K562 (cell line): ENCODE results near the gene LASP1. TPM values are rescaled to one million over a fixed set of nuclear protein-coding genes. Genes with fewer than 3 reads are reported as not detected.
A peak's percentile ranks its signal among the peaks of the same experiment; 100 is the strongest.

ENCODE experiments used
- ATAC-seq: fragments of 200-7000 bp; cut with Tn5 transposase; 3 replicates; pipeline ENCODE4 v1.9.1; 2020; ENCODE audit warnings: moderate library complexity
- BruUV-seq: library from RNA; stranded (reverse); fragments of 400-500 nt; replicated peaks from 2 replicates; lab custom pipeline; 2021; lab: Mats Ljungman, UMichigan
- CTCF ChIA-PET: fragments of 300-600 bp; formaldehyde crosslinking; extraction: SDS; loops from one replicate; lab custom pipeline; 2021; ENCODE audit warnings: low intra/inter-chr PET ratio; lab: Yijun Ruan, JAX
- POLR2A ChIA-PET: fragments of 300-600, 350-650 bp; sonication (Branson Sonifier 250); formaldehyde crosslinking; extraction: SDS; loops from one replicate; lab custom pipeline; 2021; ENCODE audit warnings: antibody characterized with exemption, inconsistent platforms; lab: Yijun Ruan, JAX
- DNase-seq, 4 experiments: peaks; one replicate each; pipeline versions ENCODE4 v3.0.0 to v3.0.0-alpha.2; 2011 to 2018; ENCODE audit warnings: low spot score in 3 of 4, mixed read lengths in 3 of 4; ENCODE audit errors: extremely low read depth in 1 of 4
- FAIRE-seq: peaks from 2 replicates; lab custom pipeline; 2011; peaks lifted over from hg19 to GRCh38; lab: Jason Lieb, UNC
- H2AFZ ChIP-seq: 2 replicates; pipeline ENCODE4 v1.6.0; 2011; ENCODE audit warnings: low read depth, low read length, control low read depth, inconsistent platforms
- H3K27ac ChIP-seq: fragments of 200-600 bp; 3 replicates; pipeline ENCODE4 v1.8.0; 2011; ENCODE audit warnings: low read depth, mild to moderate bottlenecking, control low read depth, inconsistent platforms, low read length, moderate library complexity, mixed read lengths; ENCODE audit errors: extremely low read depth
- H3K27me3 ChIP-seq, 2 experiments: fragments of 300-600 bp in 1 of 2; 2 replicates in 1 of 2; 3 replicates in 1 of 2; pipeline versions ENCODE4 v1.6.0 to v1.8.0; 2011; ENCODE audit warnings: inconsistent platforms in 2 of 2, low read length in 2 of 2, mild to moderate bottlenecking in 1 of 2, mixed read lengths in 1 of 2, moderate library complexity in 1 of 2; ENCODE audit not compliant: control insufficient read depth in 2 of 2, insufficient read depth in 2 of 2
- H3K36me3 ChIP-seq: fragments of 300-600 bp; 3 replicates; pipeline ENCODE4 v1.8.0; 2011; ENCODE audit warnings: mild to moderate bottlenecking, low read length, inconsistent platforms; ENCODE audit not compliant: control insufficient read depth, insufficient read depth
- H3K4me1 ChIP-seq, 2 experiments: fragments of 200-600 bp in 1 of 2; replicated peaks in 1 of 2; 2 replicates in 1 of 2; 3 replicates in 1 of 2; pipeline versions ENCODE4 v1.5.1 to v1.8.0; 2011; ENCODE audit warnings: inconsistent platforms in 2 of 2, low read length in 2 of 2, mild to moderate bottlenecking in 1 of 2, mixed read lengths in 1 of 2, moderate library complexity in 1 of 2; ENCODE audit not compliant: control insufficient read depth in 2 of 2, insufficient read depth in 2 of 2
- H3K4me2 ChIP-seq: 2 replicates; pipeline ENCODE4 v1.6.1; 2011; ENCODE audit warnings: low read length, control low read depth, inconsistent platforms, mixed read lengths; ENCODE audit not compliant: insufficient read depth
- H3K4me3 ChIP-seq: fragments of 200-600 bp; sonication (generic), shearing (Covaris generic); 2 replicates; pipeline ENCODE4 v1.5.1; 2016; ENCODE audit warnings: control low read depth, inconsistent platforms
- H3K79me2 ChIP-seq: fragments of 200-600 bp; 3 replicates; pipeline ENCODE4 v1.8.0; 2011; ENCODE audit warnings: low read length, inconsistent platforms; ENCODE audit not compliant: control insufficient read depth, insufficient read depth
- H3K9ac ChIP-seq, 2 experiments: 2 replicates each; pipeline versions ENCODE4 v1.6.0 to v1.6.1; 2011; ENCODE audit warnings: low read depth in 2 of 2, low read length in 2 of 2, control low read depth in 1 of 2, inconsistent platforms in 1 of 2, mild to moderate bottlenecking in 1 of 2, mixed read lengths in 1 of 2; ENCODE audit not compliant: insufficient read depth in 1 of 2
- H3K9me1 ChIP-seq: one replicate; pipeline ENCODE4 v1.6.0; 2011; ENCODE audit warnings: inconsistent platforms, mild to moderate bottlenecking, low read length, moderate library complexity; ENCODE audit not compliant: control insufficient read depth, insufficient read depth
- H3K9me3 ChIP-seq: replicated peaks from 2 replicates; pipeline ENCODE4 v1.5.1; 2011; ENCODE audit warnings: low read depth, low read length, inconsistent platforms; ENCODE audit not compliant: control insufficient read depth, insufficient read depth
- H4K20me1 ChIP-seq: replicated peaks from 2 replicates; pipeline ENCODE4 v1.6.1; 2011; ENCODE audit warnings: low read length, inconsistent platforms, mixed read lengths; ENCODE audit not compliant: control insufficient read depth, insufficient read depth
- ATF3 ChIP-seq, 2 experiments: fragments of 450-650 bp in 1 of 2; sonication (generic) in 1 of 2; formaldehyde crosslinking in 1 of 2; IDR thresholded peaks in 1 of 2; conservative IDR thresholded peaks in 1 of 2; 2 replicates each; pipeline versions ENCODE4 v1.6.1 to v1.8.1; 2016 to 2023; ENCODE audit warnings: mild to moderate bottlenecking in 2 of 2, moderate library complexity in 2 of 2, inconsistent platforms in 1 of 2, missing genetic modification reagents in 1 of 2
- CEBPG ChIP-seq, 3 experiments: fragments of 200-800 bp in 1 of 3; sonication (Bioruptor generic) in 1 of 3; sonication (generic) in 1 of 3; formaldehyde crosslinking in 1 of 3; IDR thresholded peaks in 2 of 3; conservative IDR thresholded peaks in 1 of 3; 2 replicates each; pipeline versions ENCODE4 v1.6.1 to v1.8.0; 2016 to 2022; ENCODE audit warnings: missing compliant biosample characterization in 2 of 3, missing genetic modification characterization in 2 of 3, mild to moderate bottlenecking in 1 of 3, missing genetic modification reagents in 1 of 3
- CHD2 ChIP-seq: IDR thresholded peaks from 2 replicates; pipeline ENCODE4 v1.6.1; 2011; ENCODE audit warnings: low read depth, low read length
- ELF2 ChIP-seq: fragments of 250-450 bp; sonication (Bioruptor Pico); IDR thresholded peaks from 2 replicates; pipeline ENCODE4 v1.5.0; 2021; ENCODE audit warnings: mild to moderate bottlenecking
- LARP7 ChIP-seq: fragments of 450-650 bp; IDR thresholded peaks from 2 replicates; pipeline ENCODE4 v1.6.1; 2016
- MBD1 ChIP-seq: fragments of 250-450 bp; sonication (Bioruptor Pico); IDR thresholded peaks from 2 replicates; pipeline ENCODE4 v1.8.0; 2022; ENCODE audit warnings: inconsistent platforms
- MCM2 ChIP-seq: fragments of 450-650 bp; IDR thresholded peaks from 2 replicates; pipeline ENCODE4 v1.6.1; 2017; ENCODE audit warnings: low read depth, mild to moderate bottlenecking
- NFIC ChIP-seq: fragments of 450-650 bp; IDR thresholded peaks from 2 replicates; pipeline ENCODE4 v1.6.1; 2017; ENCODE audit warnings: mild to moderate bottlenecking, inconsistent platforms
- PRPF4 ChIP-seq: fragments of 200-400 bp; formaldehyde crosslinking; IDR thresholded peaks from one replicate; pipeline ENCODE4 v1.6.1; 2017; ENCODE audit warnings: low read length, low read depth, mild to moderate bottlenecking; ENCODE audit not compliant: insufficient read depth, poor library complexity, severe bottlenecking
- TBL1XR1 ChIP-seq, 2 experiments: IDR thresholded peaks; 2 replicates each; pipeline ENCODE4 v1.6.1; 2012; ENCODE audit warnings: improper control_type of control experiment in 2 of 2, low read length in 2 of 2, mild to moderate bottlenecking in 1 of 2
- TFAP4 ChIP-seq: sonication (generic); formaldehyde crosslinking; IDR thresholded peaks from 2 replicates; pipeline ENCODE4 v1.8.0; 2022; ENCODE audit warnings: missing genetic modification reagents, mild to moderate bottlenecking, moderate library complexity, borderline replicate concordance
- ZFP30 ChIP-seq: fragments of 250-450 bp; sonication (Bioruptor Pico); IDR thresholded peaks from 2 replicates; pipeline ENCODE4 v1.8.0; 2022; ENCODE audit warnings: moderate library complexity, mild to moderate bottlenecking, inconsistent platforms, borderline replicate concordance
- ZKSCAN1 ChIP-seq: fragments of 150-350 bp; IDR thresholded peaks from 2 replicates; pipeline ENCODE4 v1.6.1; 2016; ENCODE audit warnings: low read depth, low read length
- ZNF512 ChIP-seq: IDR thresholded peaks from 2 replicates; pipeline ENCODE4 v1.6.1; 2016; ENCODE audit warnings: missing genetic modification characterization, missing compliant biosample characterization
- WGBS: fragments of 100-300 bp; shearing (Covaris generic); methylation state at CpG from one replicate; pipeline ENCODE4 v1.1.6; 2016; ENCODE audit warnings: low coverage, mixed read lengths; ENCODE audit not compliant: insufficient coverage; ENCODE audit errors: missing lambda C conversion rate; 5-methylcytosine and 5-hydroxymethylcytosine counted together
- in situ Hi-C: fragments of 300-500 bp; cut with MboI; formaldehyde crosslinking; loops from 4 replicates; pipeline ENCODE4 v1.15.0; 2018; ENCODE audit warnings: inconsistent platforms, mixed read lengths
- intact Hi-C: fragments of 100-400 bp; cut with micrococcal nuclease; formaldehyde crosslinking; loops from 2 replicates; pipeline ENCODE4 v1.14.2; 2022
- polyA plus RNA-seq, 8 experiments: library from polyadenylated mRNA; depleted of rRNA in 4 of 8; stranded (reverse) in 5 of 8; unstranded in 3 of 8; fragments of >200 nt; fragmentation: Nextera tagmentation in 2 of 8; fragmentation: Illumina TruSeq in 1 of 8; extraction: Ambion mirVana in 2 of 8; extraction: Trizol in 1 of 8; gene quantifications; 2 replicates each; pipeline versions ENCODE4 v1.2.1 to v1.2.3, GENCODE V29; 2011 to 2014; ENCODE audit warnings: inconsistent platforms in 1 of 8, missing spikeins in 1 of 8
- total RNA-seq, 7 experiments: library from RNA; depleted of rRNA in 6 of 7; stranded (reverse); fragments of >200 nt in 6 of 7; fragmentation: Illumina TruSeq in 2 of 7; extraction: Trizol in 2 of 7; gene quantifications; 2 replicates each; pipeline versions ENCODE4 v1.2.1 to v1.2.3, GENCODE V29; 2011 to 2021; ENCODE audit warnings: low replicate concordance in 1 of 7

LASP1 gene
- total and polyA plus RNA-seq, 9 of the 15 experiments (the other 6 are each of a cell fraction or from before 2014, with no cell fraction given): 23.0 to 125 (median 55.3) TPM

GRCh38 chr17:38825762-38826247 lies 44.1 kb upstream of the LASP1 start (continued):
- peak; percentile 70 for TF ChIP-seq ZNF512 (tag)
- TF ChIP-seq ZKSCAN1: no peak

- no peaks in the 10 kb centered on the region for H3K27me3 ChIP-seq
- in situ Hi-C loops (no loop called here), intact Hi-C loops (no loop called here)
- FAIRE-seq (peak; percentile 70), DNase-seq (peak in 1 of 4 experiments; percentile 32), ATAC-seq (peak; percentile 17)
- 0 out of 2 replicates have a peak, but pooled peaks cover 4% of the 10 kb centered on the region for H4K20me1 ChIP-seq
- H3K9ac ChIP-seq: peak overlapping the region in 1 of 2 experiments; percentile 36; a peak in 1 of 4 replicates
- no peaks in the 10 kb centered on the region for H3K9me1 ChIP-seq
- peaks cover 23% of the 10 kb centered on the region for H3K36me3 ChIP-seq
- no peak overlapping the region; the same call in 1 of the 2 replicates for H2AFZ ChIP-seq
- no TSS peak for BruUV-seq
- peak overlapping the region; percentile 58; the same call in 1 of the 3 replicates for H3K27ac ChIP-seq
- no peak overlapping the region for H3K4me3 ChIP-seq
- H3K79me2 ChIP-seq: peaks cover 8% of the 10 kb centered on the region; the same call in 1 of the 3 replicates
- ChIA-PET POLR2A (interaction anchor here (0.6 to 2.8 kb wide), 4 partner anchors 9 to 363 kb away, joined by 3 to 21 read pairs (median 7); partner anchors contain the start of genes CWC25 and RPL23), CTCF (no interaction called here)
- no peaks in the 10 kb centered on the region for H3K9me3 ChIP-seq
- WGBS: 42% methylated on average over 13 of the region's 13 CpGs
- H3K4me1 ChIP-seq: peaks cover 0 to 23% of the 10 kb centered on the region in 2 experiments; a peak in 2 of 5 replicates
- H3K4me2 ChIP-seq: peak overlapping the region; percentile 47; the same call in 1 of the 2 replicates
- no peak for TF ChIP-seq LARP7
- no peak for TF ChIP-seq CEBPG (CRISPR knock-in tag; IDR thresholded peaks at IDR 0.05)
- TF ChIP-seq CEBPG (tag; conservative IDR thresholded peaks at IDR 0.05 in 1 of 2, IDR thresholded peaks at IDR 0.05 in 1 of 2): no peak
- TF ChIP-seq CHD2: no peak
- peak; percentile 96 for TF ChIP-seq NFIC
- no peak for TF ChIP-seq TFAP4 (CRISPR knock-in tag)
- no peak for TF ChIP-seq ATF3 (IDR thresholded peaks at IDR 0.05)
- TF ChIP-seq ATF3 (CRISPR knock-in tag; conservative IDR thresholded peaks at IDR 0.05): no peak
- no peak for TF ChIP-seq TBL1XR1 (IDR thresholded peaks at IDR 0.05; ENCODE audit: low read length in 2 of 2)
- TF ChIP-seq MBD1 (CRISPR knock-in tag): no peak
- no peak for TF ChIP-seq ZFP30 (CRISPR knock-in tag)
- no peak for TF ChIP-seq MCM2
- no peak for TF ChIP-seq PRPF4
- no peak for TF ChIP-seq ELF2 (CRISPR knock-in tag)
These were observed 25.5 kb upstream of the LASP1 start for GRCh38 chr17:38844261-38844757.
